NCI-H1105 (cell line): ENCODE data around the gene HDDC2.

Experiments used
- DNase-seq: peaks from one replicate; lab custom pipeline; 2025; lab: John Stamatoyannopoulos, UW

The HDDC2 gene

GRCh38 chr6:125233202-125233601 lies 68.6 kb downstream of the HDDC2 start:
- no peak for DNase-seq

- no peak for DNase-seq
Measured at GRCh38 chr6:125232466-125232865, 69.3 kb downstream of the HDDC2 start.

GRCh38 chr6:125231574-125232343 lies 70.0 kb downstream of the HDDC2 start:
- no peak for DNase-seq

- DNase-seq = no peak
Measured at GRCh38 chr6:125231133-125231532, 70.6 kb downstream of the HDDC2 start.

GRCh38 chr6:125230674-125231073 lies 71.1 kb downstream of the HDDC2 start:
- DNase-seq = no peak

- DNase-seq = no peak
Measured at GRCh38 chr6:125228981-125229479, 72.7 kb downstream of the HDDC2 start.

- no peak for DNase-seq
Measured at GRCh38 chr6:125227244-125227643, 74.5 kb downstream of the HDDC2 start.
